Putamen (tissue), 1 donor: ENCODE results near the gene TCF4.

ENCODE experiments used
- DNase-seq: peaks from one replicate; pipeline ENCODE4 v3.0.0-alpha.2; 2016; ENCODE audit warnings: low spot score

TCF4 gene

GRCh38 chr18:55585920-55586561 is 2.0 kb downstream of the TCF4 start:
- peak; percentile 61 for DNase-seq

GRCh38 chr18:55585065-55585919 is 2.7 kb downstream of the TCF4 start:
- peak; percentile 16 for DNase-seq

GRCh38 chr18:55584201-55584600 is 3.8 kb downstream of the TCF4 start:
- DNase-seq: no peak

- no peak for DNase-seq
Measured at GRCh38 chr18:55582325-55582724, 5.7 kb downstream of the TCF4 start.

GRCh38 chr18:55579501-55580270 is 8.3 kb downstream of the TCF4 start:
- DNase-seq: no peak

- DNase-seq: no peak
Measured at GRCh38 chr18:55577812-55578539, 10.0 kb downstream of the TCF4 start.

- no peak for DNase-seq
Measured at GRCh38 chr18:55576001-55576400, 12.0 kb downstream of the TCF4 start.

- no peak for DNase-seq
Measured at GRCh38 chr18:55575066-55575465, 12.9 kb downstream of the TCF4 start.

- no peak for DNase-seq
Measured at GRCh38 chr18:55573386-55573785, 14.6 kb downstream of the TCF4 start.

- DNase-seq: no peak
Measured at GRCh38 chr18:55570966-55571365, 17.0 kb downstream of the TCF4 start.

GRCh38 chr18:55566456-55566935 is 21.5 kb downstream of the TCF4 start:
- no peak for DNase-seq

GRCh38 chr18:55559739-55560138 is 28.3 kb downstream of the TCF4 start:
- no peak for DNase-seq

GRCh38 chr18:55557211-55557610 is 30.8 kb downstream of the TCF4 start:
- DNase-seq: no peak

GRCh38 chr18:55555395-55556027 is 32.5 kb downstream of the TCF4 start:
- no peak for DNase-seq

- no peak for DNase-seq
Measured at GRCh38 chr18:55552526-55553189, 35.3 kb downstream of the TCF4 start.

GRCh38 chr18:55551227-55551626 is 36.8 kb downstream of the TCF4 start:
- no peak for DNase-seq

- DNase-seq: no peak
Measured at GRCh38 chr18:55550471-55550870, 37.5 kb downstream of the TCF4 start.

GRCh38 chr18:55549474-55550104 is 38.4 kb downstream of the TCF4 start:
- DNase-seq: no peak

GRCh38 chr18:55547705-55548056 is 40.3 kb downstream of the TCF4 start:
- peak; percentile 31 for DNase-seq
